GM12878 (cell line): ENCODE data around the gene BMP2K. TPM values are rescaled to one million over a fixed set of nuclear protein-coding genes. Genes with fewer than 3 reads are reported as not detected.

Experiments
- ATAC-seq: fragments of 200-7000 bp; cut with Tn5 transposase; 3 replicates; pipeline ENCODE4 v1.9.1; 2020; ENCODE audit warnings: mild to moderate bottlenecking, moderate library complexity
- BruUV-seq: library from RNA; stranded (reverse); fragments of 400-500 nt; replicated peaks from 2 replicates; lab custom pipeline; 2021; lab: Mats Ljungman, UMichigan
- CTCF ChIA-PET: fragments of 300-600 bp; sonication (Branson Sonifier 250); formaldehyde crosslinking; extraction: SDS; loops from one replicate; lab custom pipeline; 2021; ENCODE audit warnings: inconsistent platforms; lab: Yijun Ruan, JAX
- POLR2A ChIA-PET: fragments of 350-600 bp; formaldehyde crosslinking; extraction: SDS; loops from one replicate; lab custom pipeline; 2021; ENCODE audit warnings: inconsistent platforms; lab: Charles Lee
- RAD21 ChIA-PET: fragments of 300-600 bp; sonication (Branson Sonifier 250); formaldehyde crosslinking; loops from one replicate; lab custom pipeline; 2023; ENCODE audit warnings: antibody characterized with exemption; ENCODE audit not compliant: unreplicated experiment; lab: Charles Lee
- SMC1A ChIA-PET: fragments of 300-600 bp; sonication (Branson Sonifier 250); formaldehyde crosslinking; loops from one replicate; lab custom pipeline; 2023; ENCODE audit not compliant: unreplicated experiment, uncharacterized antibody; lab: Charles Lee
- DNase-seq: peaks from one replicate; pipeline ENCODE4 v3.0.0-alpha.2; 2011; ENCODE audit warnings: low read depth, low spot score
- FAIRE-seq: peaks from 3 replicates; lab custom pipeline; 2011; peaks lifted over from hg19 to GRCh38; lab: Jason Lieb, UNC
- H2AFZ ChIP-seq: 2 replicates; pipeline ENCODE4 v1.6.0; 2011; ENCODE audit warnings: low read depth, low read length, control low read depth; ENCODE audit not compliant: control insufficient read depth
- H3K27ac ChIP-seq: 2 replicates; pipeline ENCODE4 v1.5.1; 2011; ENCODE audit warnings: control low read depth; ENCODE audit not compliant: control insufficient read depth, insufficient read depth
- H3K27me3 ChIP-seq, 2 experiments: replicated peaks in 1 of 2; 2 replicates each; pipeline versions ENCODE4 v1.6.0 to v1.6.1; 2011; ENCODE audit warnings: low read length in 1 of 2; ENCODE audit not compliant: control insufficient read depth in 2 of 2, insufficient read depth in 2 of 2
- H3K36me3 ChIP-seq, 2 experiments: 2 replicates each; pipeline ENCODE4 v1.5.1; 2011; ENCODE audit warnings: low read length in 1 of 2; ENCODE audit not compliant: control insufficient read depth in 2 of 2, insufficient read depth in 2 of 2
- H3K4me1 ChIP-seq: 2 replicates; pipeline ENCODE4 v1.6.1; 2011; ENCODE audit warnings: mild to moderate bottlenecking, low read length, moderate library complexity, mixed read lengths; ENCODE audit not compliant: control insufficient read depth, insufficient read depth
- H3K4me2 ChIP-seq: 2 replicates; pipeline ENCODE4 v1.6.0; 2011; ENCODE audit warnings: control low read depth; ENCODE audit not compliant: control insufficient read depth, insufficient read depth
- H3K4me3 ChIP-seq: fragments of 200-600 bp; sonication (generic); 2 replicates; pipeline ENCODE4 v1.5.1; 2016
- H3K79me2 ChIP-seq: 2 replicates; pipeline ENCODE4 v1.6.0; 2011; ENCODE audit warnings: low read length; ENCODE audit not compliant: control insufficient read depth, insufficient read depth
- H3K9ac ChIP-seq: 2 replicates; pipeline ENCODE4 v1.8.0; 2011; ENCODE audit warnings: low read length, control low read depth, mixed read lengths; ENCODE audit not compliant: control insufficient read depth, insufficient read depth
- H3K9me3 ChIP-seq: replicated peaks from 3 replicates; pipeline ENCODE4 v1.5.1; 2011; ENCODE audit warnings: mild to moderate bottlenecking, low read length; ENCODE audit not compliant: control insufficient read depth, insufficient read depth
- H4K20me1 ChIP-seq: 2 replicates; pipeline ENCODE4 v1.6.0; 2011; ENCODE audit not compliant: control insufficient read depth, insufficient read depth
- BCL11A ChIP-seq: IDR thresholded peaks from 2 replicates; pipeline ENCODE4 v1.6.1; 2011; ENCODE audit warnings: low read depth, low read length
- EGR1 ChIP-seq, 2 experiments: IDR thresholded peaks; 1 replicate in 1 of 2; 2 replicates in 1 of 2; pipeline ENCODE4 v1.6.1; 2011 to 2012; ENCODE audit warnings: low read depth in 2 of 2, low read length in 2 of 2, borderline replicate concordance in 1 of 2, mild to moderate bottlenecking in 1 of 2, moderate library complexity in 1 of 2
- EP300 ChIP-seq, 2 experiments: fragments of 150-350 bp in 1 of 2; IDR thresholded peaks; 2 replicates each; pipeline ENCODE4 v1.6.1; 2011 to 2012; ENCODE audit warnings: low read depth in 2 of 2, low read length in 2 of 2, borderline replicate concordance in 1 of 2, improper control_type of control experiment in 1 of 2, inconsistent platforms in 1 of 2; ENCODE audit not compliant: control insufficient read depth in 1 of 2
- HCFC1 ChIP-seq: fragments of 150-350 bp; IDR thresholded peaks from 2 replicates; pipeline ENCODE4 v1.6.1; 2014; ENCODE audit warnings: low read length
- IKZF1 ChIP-seq: fragments of 450-650 bp; conservative IDR thresholded peaks from 2 replicates; pipeline ENCODE4 v1.6.1; 2017; ENCODE audit warnings: antibody characterized with exemption, mild to moderate bottlenecking
- IKZF2 ChIP-seq, 2 experiments: fragments of 450-650 bp; IDR thresholded peaks; 2 replicates each; pipeline ENCODE4 v1.6.1; 2017; ENCODE audit warnings: mild to moderate bottlenecking in 2 of 2, moderate library complexity in 2 of 2
- MEF2A ChIP-seq: IDR thresholded peaks from 2 replicates; pipeline ENCODE4 v1.6.1; 2011; ENCODE audit warnings: low read depth, mild to moderate bottlenecking, low read length, moderate library complexity; ENCODE audit not compliant: insufficient read depth
- PAX8 ChIP-seq: fragments of 450-650 bp; IDR thresholded peaks from 2 replicates; pipeline ENCODE4 v1.6.1; 2017; ENCODE audit warnings: mild to moderate bottlenecking, moderate library complexity
- RAD21 ChIP-seq: IDR thresholded peaks from 2 replicates; pipeline ENCODE4 v1.6.1; 2011; ENCODE audit warnings: mild to moderate bottlenecking, low read depth, low read length, moderate library complexity; ENCODE audit not compliant: insufficient read depth
- RUNX3 ChIP-seq: IDR thresholded peaks from 2 replicates; pipeline ENCODE4 v1.6.1; 2012; ENCODE audit warnings: low read length, inconsistent platforms
- SKIL ChIP-seq: fragments of 450-650 bp; IDR thresholded peaks from 2 replicates; pipeline ENCODE4 v1.6.1; 2017; ENCODE audit warnings: mild to moderate bottlenecking, low read depth, inconsistent platforms; ENCODE audit not compliant: poor library complexity, severe bottlenecking
- SMC3 ChIP-seq: IDR thresholded peaks from 2 replicates; pipeline ENCODE4 v1.6.1; 2011; ENCODE audit warnings: low read length, improper control_type of control experiment, borderline replicate concordance
- SUPT20H ChIP-seq: IDR thresholded peaks from 2 replicates; pipeline ENCODE4 v1.6.1; 2011; ENCODE audit warnings: low read depth, mild to moderate bottlenecking, low read length, moderate library complexity, borderline replicate concordance; ENCODE audit not compliant: control insufficient read depth
- ZNF207 ChIP-seq: fragments of 450-650 bp; IDR thresholded peaks from 2 replicates; pipeline ENCODE4 v1.6.1; 2014; ENCODE audit warnings: antibody characterized with exemption, mild to moderate bottlenecking, borderline replicate concordance
- in situ Hi-C: fragments of 300-500 bp; cut with MboI; formaldehyde crosslinking; loops from 9 replicates; pipeline ENCODE4 v1.14.3; 2018; ENCODE audit warnings: mixed read lengths
- intact Hi-C: fragments of 100-400 bp; cut with micrococcal nuclease; formaldehyde crosslinking; loops from one replicate; pipeline ENCODE4 v1.14.2; 2022; ENCODE audit not compliant: unreplicated experiment
- polyA plus RNA-seq, 11 experiments: library from polyadenylated mRNA; depleted of rRNA in 4 of 11; unstranded in 6 of 11; stranded (reverse) in 5 of 11; fragments of >200 nt; fragmentation: Nextera tagmentation in 4 of 11; fragmentation: Illumina TruSeq in 1 of 11; extraction: Ambion mirVana in 4 of 11; extraction: Trizol in 1 of 11; gene quantifications; 1 replicate in 1 of 11; 2 replicates in 10 of 11; pipeline versions ENCODE4 v1.2.1 to v1.2.3, GENCODE V29; 2011 to 2016; ENCODE audit warnings: inconsistent platforms in 2 of 11, missing spikeins in 2 of 11, low read depth in 1 of 11
- total RNA-seq, 4 experiments: library from RNA; depleted of rRNA in 3 of 4; stranded (reverse); fragments of >200 nt in 3 of 4; fragmentation: Illumina TruSeq in 1 of 4; extraction: Trizol in 1 of 4; gene quantifications; 2 replicates each; pipeline versions ENCODE4 v1.2.1 to v1.2.3, GENCODE V29; 2013 to 2021
- TF ChIP-seq, protein P1 (sequence below): fragments of 450-650 bp; IDR thresholded peaks from 2 replicates; pipeline ENCODE4 v1.6.1; 2017; ENCODE audit warnings: antibody characterized with exemption, mild to moderate bottlenecking, moderate library complexity
- TF ChIP-seq, protein P2 (sequence below): IDR thresholded peaks from 2 replicates; pipeline ENCODE4 v1.6.1; 2011; ENCODE audit warnings: mild to moderate bottlenecking, low read depth, low read length, moderate library complexity; ENCODE audit not compliant: insufficient replicate concordance

The BMP2K gene
- total and polyA plus RNA-seq, 10 of the 15 experiments (the other 5 are each of a cell fraction or from before 2014, with no cell fraction given), result 3.3 to 84.6 (median 24.8) TPM

DNA sequence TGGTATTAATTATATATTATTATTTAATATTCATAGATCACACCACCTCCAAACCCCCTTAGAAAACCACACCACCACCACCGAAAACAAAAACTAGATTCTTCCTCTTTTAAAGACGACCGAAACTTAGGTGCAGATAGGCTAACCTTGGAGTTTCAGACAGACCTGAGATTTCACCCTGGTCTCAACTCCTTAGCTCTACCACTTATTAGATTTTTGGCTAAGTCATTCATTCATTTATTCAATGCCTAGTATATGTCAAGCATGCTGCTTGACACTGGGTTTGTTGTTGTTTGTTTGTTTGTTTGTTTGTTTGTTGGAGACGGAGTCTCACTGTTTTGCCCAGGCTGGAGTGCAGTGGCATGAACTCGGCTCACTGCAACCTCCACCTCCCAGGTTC, 9.5 kb upstream of the BMP2K start (continued):
- TF ChIP-seq EGR1 (IDR thresholded peaks at IDR 0.05; ENCODE audit: borderline replicate concordance in 1 of 2, low read depth in 2 of 2, low read length in 2 of 2), result no peak
- TF ChIP-seq RUNX3, result peak; percentile 84
- TF ChIP-seq RAD21, result no peak
- no peak for TF ChIP-seq BCL11A
- TF ChIP-seq ZNF207, result no peak
- 0 out of 2 replicates have a peak, but pooled peaks have one; percentile 16 for TF ChIP-seq IKZF1
- peak in 1 of 2 experiments; percentile 76; a peak in 3 of 4 replicates for TF ChIP-seq IKZF2 (IDR thresholded peaks at IDR 0.05)

- H3K4me2 ChIP-seq, result peak overlapping the region; percentile 12
- CTCF ChIA-PET, result interaction anchor here (0.8 to 2.5 kb wide), 11 partner anchors 10 to 154 kb away, joined by 3 to 16 read pairs (median 4); no protein-coding TSS in a partner anchor
- no peak for TF ChIP-seq SUPT20H
- TF ChIP-seq, protein P1, sequence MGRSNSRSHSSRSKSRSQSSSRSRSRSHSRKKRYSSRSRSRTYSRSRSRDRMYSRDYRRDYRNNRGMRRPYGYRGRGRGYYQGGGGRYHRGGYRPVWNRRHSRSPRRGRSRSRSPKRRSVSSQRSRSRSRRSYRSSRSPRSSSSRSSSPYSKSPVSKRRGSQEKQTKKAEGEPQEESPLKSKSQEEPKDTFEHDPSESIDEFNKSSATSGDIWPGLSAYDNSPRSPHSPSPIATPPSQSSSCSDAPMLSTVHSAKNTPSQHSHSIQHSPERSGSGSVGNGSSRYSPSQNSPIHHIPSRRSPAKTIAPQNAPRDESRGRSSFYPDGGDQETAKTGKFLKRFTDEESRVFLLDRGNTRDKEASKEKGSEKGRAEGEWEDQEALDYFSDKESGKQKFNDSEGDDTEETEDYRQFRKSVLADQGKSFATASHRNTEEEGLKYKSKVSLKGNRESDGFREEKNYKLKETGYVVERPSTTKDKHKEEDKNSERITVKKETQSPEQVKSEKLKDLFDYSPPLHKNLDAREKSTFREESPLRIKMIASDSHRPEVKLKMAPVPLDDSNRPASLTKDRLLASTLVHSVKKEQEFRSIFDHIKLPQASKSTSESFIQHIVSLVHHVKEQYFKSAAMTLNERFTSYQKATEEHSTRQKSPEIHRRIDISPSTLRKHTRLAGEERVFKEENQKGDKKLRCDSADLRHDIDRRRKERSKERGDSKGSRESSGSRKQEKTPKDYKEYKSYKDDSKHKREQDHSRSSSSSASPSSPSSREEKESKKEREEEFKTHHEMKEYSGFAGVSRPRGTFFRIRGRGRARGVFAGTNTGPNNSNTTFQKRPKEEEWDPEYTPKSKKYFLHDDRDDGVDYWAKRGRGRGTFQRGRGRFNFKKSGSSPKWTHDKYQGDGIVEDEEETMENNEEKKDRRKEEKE, result no peak
- no peak for TF ChIP-seq EP300 (IDR thresholded peaks at IDR 0.05; ENCODE audit: borderline replicate concordance in 1 of 2, control insufficient read depth in 1 of 2, low read depth in 2 of 2, low read length in 2 of 2)
- no peak for TF ChIP-seq PAX8
- TF ChIP-seq SMC3, result no peak
- no peak for TF ChIP-seq MEF2A
- no peak for TF ChIP-seq HCFC1
- no peak for TF ChIP-seq IKZF2 (IDR thresholded peaks at IDR 0.05)
- TF ChIP-seq, protein P2, sequence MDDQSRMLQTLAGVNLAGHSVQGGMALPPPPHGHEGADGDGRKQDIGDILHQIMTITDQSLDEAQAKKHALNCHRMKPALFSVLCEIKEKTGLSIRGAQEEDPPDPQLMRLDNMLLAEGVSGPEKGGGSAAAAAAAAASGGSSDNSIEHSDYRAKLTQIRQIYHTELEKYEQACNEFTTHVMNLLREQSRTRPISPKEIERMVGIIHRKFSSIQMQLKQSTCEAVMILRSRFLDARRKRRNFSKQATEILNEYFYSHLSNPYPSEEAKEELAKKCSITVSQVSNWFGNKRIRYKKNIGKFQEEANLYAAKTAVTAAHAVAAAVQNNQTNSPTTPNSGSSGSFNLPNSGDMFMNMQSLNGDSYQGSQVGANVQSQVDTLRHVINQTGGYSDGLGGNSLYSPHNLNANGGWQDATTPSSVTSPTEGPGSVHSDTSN, result no peak
- TF ChIP-seq SKIL, result no peak
Measured at GRCh38 chr4:78767350-78767749, 8.8 kb upstream of the BMP2K start.

More at GRCh38 chr4:78767350-78767749, 8.8 kb upstream of the BMP2K start:
- ChIA-PET SMC1A (interaction anchor here (0.8 to 5.9 kb wide), 24 partner anchors 9 to 157 kb away, joined by 3 to 28 read pairs (median 8); no protein-coding TSS in a partner anchor), POLR2A (interaction anchor here (0.9 to 2.4 kb wide), 8 partner anchors 11 to 141 kb away, joined by 3 to 6 read pairs (median 4); no protein-coding TSS in a partner anchor), RAD21 (interaction anchor here (0.8 to 4.3 kb wide), 11 partner anchors 9 to 157 kb away, joined by 4 to 25 read pairs (median 10); partner anchors contain the start of gene BMP2K)
- Histone ChIP-seq H3K79me2 (no peaks in the 10 kb centered on the region), H3K36me3 (no peaks in the 10 kb centered on the region), H3K27me3 (no peaks in the 10 kb centered on the region), H3K4me1 (peaks cover 27% of the 10 kb centered on the region), H4K20me1 (no peaks in the 10 kb centered on the region), H3K9me3 (no peaks in the 10 kb centered on the region), H3K27ac (no peak overlapping the region), H3K9ac (no peak overlapping the region), H3K4me3 (peak overlapping the region; percentile 14; the same call in 1 of the 2 replicates), H2AFZ (no peak overlapping the region)
- in situ Hi-C loops (loop anchor here (25.0 kb wide), 1 partner anchor 1295 kb away; the partner anchor contains the start of gene ANTXR2), intact Hi-C loops (loop anchor here (2.0 kb wide), 1 partner anchor 15 kb away; no protein-coding TSS in a partner anchor)
- BruUV-seq, result no TSS peak
- peak; percentile 81 for ATAC-seq
- FAIRE-seq, result peak; percentile 90
- no peak for DNase-seq
